Measurements from ENCODE around the gene C16orf90. TPM values are rescaled to one million over a fixed set of nuclear protein-coding genes. Genes with fewer than 3 reads are reported as not detected.

The C16orf90 gene
- polyA plus RNA-seq, 1 of the 3 experiments (the other 2 are of a cell fraction) = not detected

GRCh38 chr16:3467182-3467581 is 28.1 kb downstream of the C16orf90 start (continued):
- TF ChIP-seq, protein P1, sequence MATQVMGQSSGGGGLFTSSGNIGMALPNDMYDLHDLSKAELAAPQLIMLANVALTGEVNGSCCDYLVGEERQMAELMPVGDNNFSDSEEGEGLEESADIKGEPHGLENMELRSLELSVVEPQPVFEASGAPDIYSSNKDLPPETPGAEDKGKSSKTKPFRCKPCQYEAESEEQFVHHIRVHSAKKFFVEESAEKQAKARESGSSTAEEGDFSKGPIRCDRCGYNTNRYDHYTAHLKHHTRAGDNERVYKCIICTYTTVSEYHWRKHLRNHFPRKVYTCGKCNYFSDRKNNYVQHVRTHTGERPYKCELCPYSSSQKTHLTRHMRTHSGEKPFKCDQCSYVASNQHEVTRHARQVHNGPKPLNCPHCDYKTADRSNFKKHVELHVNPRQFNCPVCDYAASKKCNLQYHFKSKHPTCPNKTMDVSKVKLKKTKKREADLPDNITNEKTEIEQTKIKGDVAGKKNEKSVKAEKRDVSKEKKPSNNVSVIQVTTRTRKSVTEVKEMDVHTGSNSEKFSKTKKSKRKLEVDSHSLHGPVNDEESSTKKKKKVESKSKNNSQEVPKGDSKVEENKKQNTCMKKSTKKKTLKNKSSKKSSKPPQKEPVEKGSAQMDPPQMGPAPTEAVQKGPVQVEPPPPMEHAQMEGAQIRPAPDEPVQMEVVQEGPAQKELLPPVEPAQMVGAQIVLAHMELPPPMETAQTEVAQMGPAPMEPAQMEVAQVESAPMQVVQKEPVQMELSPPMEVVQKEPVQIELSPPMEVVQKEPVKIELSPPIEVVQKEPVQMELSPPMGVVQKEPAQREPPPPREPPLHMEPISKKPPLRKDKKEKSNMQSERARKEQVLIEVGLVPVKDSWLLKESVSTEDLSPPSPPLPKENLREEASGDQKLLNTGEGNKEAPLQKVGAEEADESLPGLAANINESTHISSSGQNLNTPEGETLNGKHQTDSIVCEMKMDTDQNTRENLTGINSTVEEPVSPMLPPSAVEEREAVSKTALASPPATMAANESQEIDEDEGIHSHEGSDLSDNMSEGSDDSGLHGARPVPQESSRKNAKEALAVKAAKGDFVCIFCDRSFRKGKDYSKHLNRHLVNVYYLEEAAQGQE (IDR thresholded peaks at IDR 0.05; ENCODE audit: low read depth, low read length) = no peak
- TF ChIP-seq TEAD4 (IDR thresholded peaks at IDR 0.05; ENCODE audit: borderline replicate concordance, insufficient read depth) = no peak
- no peak for TF ChIP-seq MEF2A (IDR thresholded peaks at IDR 0.05; ENCODE audit: borderline replicate concordance, low read depth)

- H4K20me1 ChIP-seq (ENCODE audit: insufficient read depth) = peaks cover 99% of the 10 kb centered on the region
- POLR2A ChIA-PET = interaction anchor here (1.8 kb wide), 1 partner anchor 9 kb away, joined by 5 read pairs; no protein-coding TSS in a partner anchor
- TF ChIP-seq TAF1 (IDR thresholded peaks at IDR 0.05; ENCODE audit: borderline replicate concordance, low read depth, low read length) (no peak), ELF1 (IDR thresholded peaks at IDR 0.05) (no peak), RCOR1 (IDR thresholded peaks at IDR 0.05; ENCODE audit: low read length) (no peak)
- TF ChIP-seq, protein P2, sequence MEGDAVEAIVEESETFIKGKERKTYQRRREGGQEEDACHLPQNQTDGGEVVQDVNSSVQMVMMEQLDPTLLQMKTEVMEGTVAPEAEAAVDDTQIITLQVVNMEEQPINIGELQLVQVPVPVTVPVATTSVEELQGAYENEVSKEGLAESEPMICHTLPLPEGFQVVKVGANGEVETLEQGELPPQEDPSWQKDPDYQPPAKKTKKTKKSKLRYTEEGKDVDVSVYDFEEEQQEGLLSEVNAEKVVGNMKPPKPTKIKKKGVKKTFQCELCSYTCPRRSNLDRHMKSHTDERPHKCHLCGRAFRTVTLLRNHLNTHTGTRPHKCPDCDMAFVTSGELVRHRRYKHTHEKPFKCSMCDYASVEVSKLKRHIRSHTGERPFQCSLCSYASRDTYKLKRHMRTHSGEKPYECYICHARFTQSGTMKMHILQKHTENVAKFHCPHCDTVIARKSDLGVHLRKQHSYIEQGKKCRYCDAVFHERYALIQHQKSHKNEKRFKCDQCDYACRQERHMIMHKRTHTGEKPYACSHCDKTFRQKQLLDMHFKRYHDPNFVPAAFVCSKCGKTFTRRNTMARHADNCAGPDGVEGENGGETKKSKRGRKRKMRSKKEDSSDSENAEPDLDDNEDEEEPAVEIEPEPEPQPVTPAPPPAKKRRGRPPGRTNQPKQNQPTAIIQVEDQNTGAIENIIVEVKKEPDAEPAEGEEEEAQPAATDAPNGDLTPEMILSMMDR (IDR thresholded peaks at IDR 0.05) = no peak
- TF ChIP-seq, protein P3, sequence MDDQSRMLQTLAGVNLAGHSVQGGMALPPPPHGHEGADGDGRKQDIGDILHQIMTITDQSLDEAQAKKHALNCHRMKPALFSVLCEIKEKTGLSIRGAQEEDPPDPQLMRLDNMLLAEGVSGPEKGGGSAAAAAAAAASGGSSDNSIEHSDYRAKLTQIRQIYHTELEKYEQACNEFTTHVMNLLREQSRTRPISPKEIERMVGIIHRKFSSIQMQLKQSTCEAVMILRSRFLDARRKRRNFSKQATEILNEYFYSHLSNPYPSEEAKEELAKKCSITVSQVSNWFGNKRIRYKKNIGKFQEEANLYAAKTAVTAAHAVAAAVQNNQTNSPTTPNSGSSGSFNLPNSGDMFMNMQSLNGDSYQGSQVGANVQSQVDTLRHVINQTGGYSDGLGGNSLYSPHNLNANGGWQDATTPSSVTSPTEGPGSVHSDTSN (IDR thresholded peaks at IDR 0.05) = no peak
Observed at GRCh38 chr16:3465911-3466584, 29.2 kb downstream of the C16orf90 start.

More at GRCh38 chr16:3465911-3466584, 29.2 kb downstream of the C16orf90 start:
- WGBS (ENCODE audit: low lambda C conversion rate) = 95% methylated on average over 20 of the region's 21 CpGs
- Histone ChIP-seq H3K4me2 (no peak overlapping the region), H3F3A (replicated peaks; ENCODE audit: insufficient read depth) (no peaks in the 10 kb centered on the region), H3K9me3 (no peaks in the 10 kb centered on the region), H3K9ac (no peak overlapping the region), H2AFZ (ENCODE audit: low read depth) (no peak overlapping the region), H3K9me2 (no peaks in the 10 kb centered on the region), H3K27me3 (ENCODE audit: insufficient read depth) (no peaks in the 10 kb centered on the region), H3K27ac (ENCODE audit: low read depth in 2 of 2, low read length in 1 of 2) (no peak overlapping the region), H3K79me2 (ENCODE audit: insufficient read depth) (peaks cover 100% of the 10 kb centered on the region), H3K4me1 (ENCODE audit: control insufficient read depth in 1 of 2, insufficient read depth in 2 of 2, low read depth in 1 of 2, low read length in 1 of 2) (peaks cover 3 to 11% of the 10 kb centered on the region in 2 experiments; a peak in 2 of 4 replicates), H3K4me3 (ENCODE audit: low read depth in 2 of 2, low read length in 1 of 2) (no peak overlapping the region), H3K36me3 (replicated peaks in 1 of 2; ENCODE audit: control insufficient read depth in 1 of 2, insufficient read depth in 2 of 2, low read length in 1 of 2) (peaks cover 9 to 10% of the 10 kb centered on the region in 2 experiments)
- CTCF ChIA-PET = no interaction called here
- DNase-seq = no peak

All from SK-N-SH (cell line).